Ramos (cell line): ENCODE data around the gene FOXL1.

Experiments
- in situ Hi-C: fragments of 300-500 bp; cut with MboI; formaldehyde crosslinking; loops from one replicate; pipeline ENCODE4 v1.14.3; 2022; ENCODE audit warnings: low sequenced_read_pairs; ENCODE audit not compliant: unreplicated experiment

Gene FOXL1

DNA sequence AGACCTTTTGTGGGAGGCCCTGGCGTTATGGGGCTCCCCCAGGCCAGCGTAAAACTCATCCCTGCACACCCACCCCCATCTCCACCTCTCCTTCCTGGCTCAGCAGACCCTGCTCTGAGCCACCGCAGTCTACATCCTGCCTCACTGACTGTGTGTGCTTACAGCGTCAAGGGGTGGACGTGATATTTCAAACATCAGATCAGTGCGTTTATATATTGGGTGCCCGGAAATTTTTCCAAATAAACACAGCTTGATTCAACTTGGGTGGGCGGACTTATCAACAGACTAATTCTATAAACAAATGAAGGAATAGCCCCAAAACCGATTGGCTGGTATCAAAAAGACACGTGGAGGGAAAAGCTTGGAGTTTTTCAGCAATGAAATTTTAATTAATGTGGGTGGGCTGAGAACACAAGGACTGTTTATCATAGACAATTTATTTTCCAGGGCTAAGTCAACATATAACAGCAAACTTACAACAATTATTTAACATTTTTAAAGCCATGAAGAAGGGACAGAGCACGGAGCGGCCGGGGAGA is at the start of gene FOXL1:
Gene FOXL1 (plus strand): TSS at position 489 of the 539 bp plus-strand sequence. CDS start 175 bp downstream, outside the sequence.
- in situ Hi-C loops = no loop called here

DNA sequence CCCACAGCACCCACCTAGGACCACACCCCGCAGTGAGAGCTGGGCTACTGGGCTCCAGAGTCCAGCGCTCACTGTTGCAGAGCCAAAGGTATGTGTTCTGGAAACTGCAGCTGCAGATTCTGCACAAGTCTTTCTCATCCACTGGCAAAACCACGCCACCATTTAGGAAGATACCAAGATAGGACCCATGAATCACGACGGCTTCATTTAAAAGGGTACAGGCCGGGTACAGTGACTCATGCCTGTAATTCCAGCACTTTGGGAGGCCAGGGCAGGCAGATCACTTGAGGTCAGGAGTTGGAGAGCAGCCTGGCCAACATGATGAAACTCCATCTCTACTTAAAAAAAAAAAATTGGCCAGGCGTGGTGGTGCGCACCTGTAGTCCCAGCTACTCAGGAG is 49.2 kb upstream of the FOXL1 start:
- in situ Hi-C loops = no loop called here

DNA sequence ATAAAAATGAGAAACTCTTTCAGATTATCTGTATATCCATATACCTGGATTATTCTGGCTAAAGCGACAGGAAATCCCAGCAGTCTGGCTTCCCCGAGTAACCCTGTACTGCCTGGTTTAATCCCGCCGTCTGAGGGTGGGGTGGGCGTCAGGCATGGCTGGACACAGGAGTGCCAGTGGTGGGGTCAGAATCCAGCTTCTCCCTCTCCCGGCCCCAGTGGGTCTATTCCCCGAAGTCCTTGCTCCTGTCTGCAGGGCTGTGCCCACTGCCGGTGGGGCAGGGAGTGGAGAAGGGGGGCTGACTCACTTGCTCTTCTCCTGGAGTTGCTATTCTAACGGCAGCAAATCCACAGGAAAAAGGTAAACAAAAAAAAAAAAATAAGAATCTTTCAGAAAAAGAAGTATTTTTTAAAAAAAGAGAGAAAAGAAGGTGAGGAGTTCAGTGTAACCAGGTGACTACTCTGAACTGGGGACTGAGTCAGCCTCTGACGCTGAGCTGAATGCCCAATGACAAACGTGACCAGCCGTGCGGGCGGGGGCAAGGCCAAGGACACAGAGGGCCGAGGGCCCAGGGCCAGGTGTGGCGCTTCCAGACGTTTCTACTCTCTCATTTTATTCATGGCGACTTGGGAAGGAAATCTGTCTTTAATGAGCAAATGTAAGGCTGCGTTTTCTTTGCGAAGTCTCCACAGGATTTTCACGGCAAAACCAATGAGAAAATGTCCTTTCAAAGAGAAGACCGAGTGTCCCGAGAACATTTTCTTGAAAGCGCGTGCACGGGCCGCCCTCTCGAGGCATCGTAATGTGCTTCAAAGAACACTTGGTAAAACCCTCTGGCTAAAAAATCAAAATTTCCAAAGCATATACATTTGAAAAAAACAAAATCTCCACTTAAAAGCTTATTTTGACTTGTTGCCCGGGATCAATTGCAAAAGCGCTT is 47.8 kb upstream of the FOXL1 start:
- in situ Hi-C loops = no loop called here

DNA sequence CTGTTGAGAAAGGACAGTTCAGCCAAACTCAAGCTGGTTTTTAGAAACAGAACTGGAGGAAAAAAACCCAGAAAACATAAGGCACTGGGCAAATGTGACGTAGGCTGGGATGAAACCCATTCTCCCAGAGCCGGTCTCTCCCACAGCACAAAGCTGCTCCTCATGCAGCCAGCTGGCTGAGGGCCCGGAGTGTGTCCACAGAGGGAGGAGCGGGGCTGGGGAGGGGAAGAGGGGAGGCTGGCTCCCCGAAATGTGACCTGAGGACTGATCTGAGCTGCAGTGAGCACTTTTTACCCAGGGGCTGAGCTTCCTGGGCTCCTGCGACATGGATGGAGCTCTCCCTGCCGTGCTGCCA is 47.2 kb upstream of the FOXL1 start:
- in situ Hi-C loops = no loop called here

DNA sequence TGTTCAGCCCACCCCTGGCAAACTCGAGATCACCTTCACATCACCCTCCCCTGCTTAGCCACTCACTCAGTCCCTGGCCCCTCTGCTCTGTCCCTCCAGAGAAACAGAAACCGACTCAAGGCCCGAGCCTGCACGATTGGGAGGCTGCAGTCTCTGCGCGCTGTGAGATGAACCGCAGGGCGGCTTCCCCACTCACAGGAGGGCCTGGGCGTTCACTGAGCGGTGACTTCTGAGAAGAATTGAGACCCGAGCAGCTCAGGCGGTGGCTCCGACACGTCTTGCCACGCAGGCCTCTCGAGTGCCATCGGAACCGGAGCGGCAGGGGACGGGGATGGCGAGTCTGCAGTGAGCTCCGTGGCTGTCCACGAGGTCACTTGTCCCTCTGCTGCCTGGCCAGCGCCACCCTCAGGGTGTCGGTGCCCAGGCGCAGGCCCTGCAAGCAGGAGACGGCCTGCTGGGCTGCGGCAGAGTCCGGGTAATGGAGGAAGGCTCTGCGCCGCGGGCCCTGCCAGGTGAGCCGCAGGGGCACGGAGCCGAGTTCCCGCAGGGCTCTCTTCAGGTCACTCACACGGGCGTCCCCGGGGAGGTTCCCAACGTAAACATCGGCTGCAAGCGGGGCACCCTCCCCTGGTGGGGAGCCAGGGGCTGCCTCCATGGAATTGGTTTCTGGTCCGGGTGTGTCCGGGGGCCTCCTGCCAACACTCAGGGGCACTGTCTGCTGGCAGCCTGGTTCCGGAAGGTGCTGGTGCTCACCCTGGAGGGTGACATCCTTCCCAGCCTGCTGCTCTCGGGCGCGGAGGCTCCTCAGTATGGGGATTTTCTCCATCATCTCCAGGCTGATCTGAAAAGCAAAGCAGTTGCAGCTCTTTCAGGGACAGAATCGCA is 46.5 kb upstream of the FOXL1 start:
- in situ Hi-C loops = no loop called here

DNA sequence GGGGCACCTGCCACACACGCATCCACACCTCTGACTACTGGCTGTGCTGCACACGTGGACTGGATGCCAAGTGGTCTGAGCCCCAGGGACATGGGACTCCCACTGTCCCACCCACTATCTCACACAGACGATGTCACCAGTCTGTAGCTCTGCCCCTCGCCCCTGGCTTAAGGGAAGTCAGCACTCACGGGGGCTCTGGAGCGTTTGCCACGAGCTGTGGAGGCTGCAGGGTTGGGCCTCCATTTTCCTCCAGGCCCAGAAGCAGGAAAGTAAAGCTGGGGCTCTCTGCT is 45.9 kb upstream of the FOXL1 start:
- in situ Hi-C loops = no loop called here

DNA sequence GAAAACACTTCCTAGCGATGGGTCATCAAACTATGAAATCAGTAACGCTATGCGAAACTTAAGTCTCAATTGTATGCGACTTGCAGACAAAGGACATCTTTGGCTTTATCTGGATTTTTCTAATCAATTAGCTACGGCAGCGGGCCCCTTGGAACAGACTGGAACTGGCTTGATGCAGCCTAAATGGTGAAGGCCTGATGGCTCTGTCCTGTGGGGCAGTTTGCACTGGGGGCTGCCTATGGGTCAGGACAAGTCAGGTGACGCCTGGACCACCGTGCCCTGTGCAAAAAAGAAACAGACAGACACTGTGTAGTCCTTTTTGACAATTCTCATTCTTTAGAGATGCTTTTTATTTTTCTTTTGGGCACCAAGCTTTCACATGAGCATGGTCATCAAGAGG is 45.3 kb upstream of the FOXL1 start:
- in situ Hi-C loops = no loop called here

DNA sequence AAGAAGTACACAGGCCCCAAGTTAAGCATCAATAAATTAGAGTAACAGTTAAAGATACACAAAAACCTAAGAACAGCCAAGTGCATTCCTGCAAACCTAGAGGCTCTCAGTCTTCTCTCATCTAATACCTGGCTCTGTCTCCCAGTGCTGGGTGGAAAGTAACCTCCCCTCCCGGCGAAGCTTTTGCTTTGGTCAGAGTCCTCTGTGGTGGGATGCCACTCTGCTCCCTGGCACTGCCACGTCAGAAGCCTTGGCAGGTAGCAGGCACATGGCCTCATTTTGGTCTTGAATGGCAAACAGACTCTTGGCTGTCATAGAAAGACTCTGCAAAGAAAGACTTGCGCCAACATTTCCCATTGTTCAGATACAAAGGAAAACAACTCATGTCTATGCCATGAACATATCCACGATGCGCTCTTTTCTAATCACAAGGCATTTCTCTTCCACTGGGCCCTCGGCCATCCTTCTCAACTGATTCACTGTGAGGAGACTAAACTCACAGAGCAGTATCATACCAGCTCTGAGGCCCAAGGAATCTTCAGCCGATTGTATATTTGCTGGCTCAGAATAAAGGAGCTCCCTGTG is 44.5 kb upstream of the FOXL1 start:
- in situ Hi-C loops = no loop called here

DNA sequence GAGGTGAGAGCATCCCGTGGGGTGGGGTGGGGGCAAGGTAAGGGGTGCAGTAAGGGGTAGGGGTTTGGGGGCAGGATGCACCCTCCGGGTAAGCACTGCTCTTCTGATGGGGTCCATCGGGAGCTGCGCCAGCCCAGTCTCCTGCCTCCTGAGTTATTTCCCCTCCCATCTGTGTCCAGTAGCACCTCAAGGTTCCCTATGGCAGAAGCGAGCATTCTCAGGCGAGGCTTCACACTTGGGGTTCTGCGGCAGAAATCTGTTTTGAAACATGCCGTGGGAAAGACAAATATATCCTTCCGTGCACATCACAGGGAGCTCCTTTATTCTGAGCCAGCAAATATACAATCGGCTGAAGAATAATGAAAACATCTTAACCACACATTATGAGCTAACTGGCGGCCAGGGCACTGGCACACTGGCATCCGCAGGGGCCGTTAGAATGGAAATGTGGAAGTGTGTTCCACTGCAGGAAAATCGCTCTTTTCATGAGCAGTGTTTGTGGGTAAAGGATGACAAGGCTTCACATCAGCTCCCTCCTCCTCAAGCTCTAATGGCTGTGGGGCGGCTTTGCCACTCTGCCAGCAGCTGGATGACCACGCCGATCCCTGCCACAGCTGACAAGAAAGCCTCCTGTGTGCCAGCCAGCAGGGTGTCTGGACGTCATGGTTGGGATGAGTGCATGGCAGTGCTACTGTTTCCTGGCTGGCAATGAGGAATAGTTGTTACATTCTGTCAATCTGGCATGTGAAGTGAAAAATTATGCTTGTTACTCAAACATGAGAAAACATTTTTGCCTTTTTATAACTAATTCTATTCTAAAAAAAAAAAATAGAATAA is 43.4 kb upstream of the FOXL1 start:
- in situ Hi-C loops = no loop called here

DNA sequence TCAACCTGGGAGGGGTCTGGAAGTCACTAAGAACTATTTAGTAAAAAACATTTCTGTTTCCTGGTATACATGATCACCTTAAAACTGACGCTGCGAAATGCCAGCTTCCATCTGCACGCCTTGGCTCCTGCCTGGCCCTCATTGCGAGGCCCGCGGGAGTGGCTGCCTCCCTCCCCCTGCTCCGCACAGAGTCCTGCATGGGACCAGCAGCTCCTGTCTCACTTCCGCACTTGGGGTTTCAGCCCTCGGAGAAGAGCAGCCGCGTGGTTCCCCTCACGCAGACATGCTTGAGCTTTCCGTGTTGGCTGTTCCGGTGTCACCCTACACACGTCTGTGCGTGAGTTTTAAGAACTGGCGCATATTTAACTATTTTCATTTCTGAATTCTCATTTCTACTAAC is 41.7 kb upstream of the FOXL1 start:
- in situ Hi-C loops = no loop called here

DNA sequence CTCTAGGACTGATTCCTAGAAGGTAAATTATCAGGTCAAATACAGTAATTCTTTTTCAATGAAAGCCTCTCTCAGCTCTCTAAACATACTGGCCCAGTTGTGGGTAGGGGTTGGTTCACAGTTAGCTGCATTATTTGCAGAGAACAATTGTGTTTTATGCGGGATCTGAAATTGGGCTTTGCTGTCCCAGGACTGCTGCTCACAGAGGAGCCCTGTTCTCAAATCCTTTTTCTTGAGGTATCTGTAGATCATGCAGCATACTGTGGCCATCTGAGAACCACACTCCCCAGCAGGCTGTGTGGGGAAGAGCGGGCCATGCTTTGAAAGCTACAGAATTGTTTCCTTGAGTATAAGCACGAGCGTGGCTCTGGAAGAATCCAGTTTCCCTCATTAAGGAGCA is 40.9 kb upstream of the FOXL1 start:
- in situ Hi-C loops = no loop called here

DNA sequence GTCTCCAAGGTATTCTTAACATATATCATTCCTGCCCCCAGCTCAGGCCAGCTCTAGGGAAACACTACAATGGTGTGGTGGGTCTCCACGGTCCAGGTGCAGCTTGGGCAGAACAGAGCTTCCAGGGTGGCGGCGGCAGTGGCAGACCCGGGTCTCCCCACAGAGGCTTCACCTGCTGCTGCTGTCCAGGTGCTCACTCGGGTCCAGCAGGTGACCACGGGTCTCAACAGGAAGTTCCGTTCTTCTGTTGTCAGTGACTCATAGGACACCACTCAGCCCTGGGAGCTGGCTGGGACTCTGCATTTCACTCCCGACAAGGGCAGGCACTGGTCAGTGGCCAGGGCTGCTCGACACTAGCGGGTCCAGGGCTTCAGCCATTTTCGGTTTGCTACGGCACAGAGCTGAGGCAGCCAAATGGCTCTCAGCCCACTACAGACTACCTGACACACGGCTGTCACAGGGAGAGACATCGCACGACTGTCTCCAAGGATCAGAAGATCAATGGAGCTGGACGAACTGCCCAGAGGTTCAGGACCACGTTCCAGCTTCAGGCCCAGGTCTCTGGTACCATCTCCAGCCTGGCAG is 40.1 kb upstream of the FOXL1 start:
- in situ Hi-C loops = no loop called here

DNA sequence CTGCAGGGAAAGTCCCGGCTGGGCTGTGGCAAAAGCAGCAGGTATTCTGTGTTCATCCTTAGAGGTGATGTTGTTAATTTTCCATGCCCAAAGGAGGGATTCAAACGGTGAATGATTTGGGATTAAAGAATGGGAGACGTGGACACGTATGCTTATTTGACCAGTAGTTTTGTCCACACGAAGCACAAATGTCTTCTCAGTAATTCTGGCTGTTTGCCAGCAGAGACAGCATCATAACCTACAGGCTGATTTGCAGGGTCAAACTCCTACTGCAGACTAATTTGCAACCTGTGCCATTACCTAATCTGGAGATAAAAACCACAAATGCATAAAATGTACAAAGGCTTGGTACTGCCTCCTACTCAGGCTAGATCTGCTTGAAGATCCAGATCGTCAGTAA is 37.5 kb upstream of the FOXL1 start:
- in situ Hi-C loops = no loop called here

DNA sequence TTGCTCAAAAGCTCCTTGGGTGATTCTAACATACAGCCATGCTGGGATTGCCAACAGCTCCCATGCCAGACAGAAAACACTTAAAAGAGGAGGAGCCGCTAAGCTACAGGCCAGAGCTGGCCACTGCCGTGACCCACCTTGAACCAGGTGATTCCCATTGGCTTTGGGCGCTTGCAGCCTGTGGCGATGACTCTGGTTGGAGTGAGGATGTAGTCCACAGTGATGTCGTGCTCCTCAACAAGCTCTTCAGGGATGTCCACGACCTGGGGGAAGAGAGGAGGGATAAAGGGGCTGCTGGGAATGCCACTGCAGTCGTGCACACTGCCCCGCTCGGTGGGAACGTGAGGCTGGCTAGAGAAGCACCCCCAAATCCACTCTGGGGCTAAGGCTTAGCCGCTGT is 36.8 kb upstream of the FOXL1 start:
- in situ Hi-C loops = no loop called here

DNA sequence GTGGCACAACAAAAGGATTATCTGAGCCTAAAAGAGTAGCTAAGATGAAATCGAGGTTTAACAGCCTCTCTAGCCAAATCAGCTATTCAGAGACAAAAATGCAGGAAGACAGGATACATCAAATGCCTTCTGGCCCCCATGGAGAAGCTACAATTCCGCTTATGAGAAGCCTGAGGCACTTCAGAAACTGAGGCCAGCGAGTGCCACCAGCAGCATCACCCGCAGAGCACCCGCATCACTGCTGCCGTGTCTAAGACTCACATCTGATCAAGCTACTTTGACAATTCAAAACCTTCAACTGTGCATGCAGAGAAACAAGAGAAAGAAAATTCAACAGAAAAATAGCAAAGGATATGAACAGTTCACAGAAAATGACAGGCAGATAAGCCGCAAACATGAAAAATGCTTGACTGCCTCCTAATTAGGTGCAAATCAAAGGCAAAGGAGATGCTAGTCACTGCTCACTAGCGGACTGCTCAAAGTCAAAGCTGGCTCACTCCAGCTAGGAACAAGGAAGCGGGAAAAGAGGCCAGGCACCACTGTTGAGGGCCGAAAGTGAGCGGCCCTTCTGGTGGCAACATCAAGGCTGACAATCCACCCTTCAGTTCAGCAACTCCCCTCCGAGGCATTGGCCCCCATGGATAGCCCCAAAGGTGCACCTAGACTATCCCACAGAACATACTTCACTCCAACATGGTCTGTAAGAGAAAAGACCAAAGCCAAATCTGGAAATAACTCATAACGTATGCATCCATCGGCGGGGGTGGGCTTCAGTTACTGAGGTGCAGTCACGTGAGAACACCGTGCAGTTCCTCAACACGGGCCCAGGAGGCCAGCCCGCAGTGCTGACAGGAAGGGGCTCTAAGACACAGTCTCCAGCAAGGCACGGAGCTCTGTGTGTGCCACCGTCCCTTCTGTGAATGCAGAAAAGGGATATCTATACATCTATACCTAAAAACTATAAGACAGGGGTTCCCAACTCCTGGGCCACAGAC is 35.3 kb upstream of the FOXL1 start:
- in situ Hi-C loops = no loop called here

DNA sequence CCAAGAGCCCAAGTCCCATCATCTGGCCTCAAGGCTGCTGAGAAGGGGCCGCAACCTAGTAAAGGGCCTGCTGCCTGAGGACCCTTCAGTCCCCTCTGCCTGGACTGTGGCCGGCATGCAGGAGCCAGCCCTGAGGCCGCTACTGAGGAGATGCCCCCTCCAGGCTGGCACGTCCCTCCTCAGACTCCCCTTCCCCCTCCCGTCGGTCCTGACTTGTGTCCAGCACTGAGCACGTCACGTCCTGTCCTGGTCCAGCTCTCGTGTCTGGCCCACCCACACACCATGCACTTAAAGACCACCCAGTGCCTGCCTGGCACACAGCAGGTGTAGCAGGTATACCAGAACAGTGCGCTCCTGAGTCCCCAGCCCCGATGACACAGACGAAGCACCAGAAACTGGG is 32.9 kb upstream of the FOXL1 start:
- in situ Hi-C loops = no loop called here

DNA sequence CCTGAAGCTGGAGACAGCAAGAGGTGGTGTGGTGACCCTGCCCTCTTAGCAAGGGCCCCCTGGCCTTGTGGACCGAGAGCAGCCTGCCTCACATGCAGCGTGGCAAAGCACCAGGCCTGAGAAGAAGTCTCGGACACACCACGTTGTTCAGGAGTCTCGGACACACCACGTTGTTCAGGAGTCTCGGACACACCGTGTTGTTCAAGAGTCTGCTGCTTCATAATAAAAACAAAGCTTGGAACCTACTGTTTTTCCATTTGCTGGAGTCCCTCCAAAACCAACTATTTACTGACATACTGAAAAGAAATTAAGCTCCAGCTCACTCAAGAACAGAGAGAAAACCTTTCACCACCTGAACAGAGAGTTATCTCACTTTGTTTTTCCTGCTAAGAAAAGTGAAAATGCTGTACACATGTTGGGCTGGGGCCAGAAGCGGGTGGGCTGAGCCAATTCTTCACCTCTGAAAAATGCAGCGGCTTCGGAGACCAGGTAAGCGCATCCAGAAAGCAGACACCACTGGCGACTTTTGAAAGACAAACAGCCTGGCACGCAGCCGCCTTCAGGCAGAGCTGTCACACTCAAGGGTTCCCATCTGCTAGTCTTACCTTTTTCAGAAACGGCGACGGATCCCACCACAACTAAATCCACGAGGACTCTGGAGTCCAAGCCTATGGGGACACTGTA is 32.3 kb upstream of the FOXL1 start:
- in situ Hi-C loops = no loop called here

DNA sequence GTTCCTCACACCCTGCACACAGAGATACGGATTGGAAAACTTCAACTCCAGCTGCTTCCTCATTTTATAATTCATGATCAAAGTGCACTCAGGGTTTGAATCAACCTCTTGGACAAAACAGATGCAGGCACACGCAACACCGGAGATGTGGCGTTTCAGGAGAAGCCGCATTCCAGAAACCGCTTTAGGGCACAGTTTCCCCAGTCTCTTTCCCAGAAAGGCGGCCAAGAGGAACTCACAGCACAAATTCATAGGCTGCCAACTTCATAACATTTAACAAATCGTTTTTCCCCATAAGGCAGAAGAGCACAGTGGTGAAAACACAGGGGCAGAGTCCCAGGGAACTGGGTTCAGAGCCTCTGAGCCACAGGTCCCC is 31.7 kb upstream of the FOXL1 start:
- in situ Hi-C loops = no loop called here
